GM18861 (cell line): ENCODE measurements around the gene LRRC3C.
A peak's percentile ranks its signal among the peaks of the same experiment; 100 is the strongest.

Source experiments
- ATAC-seq: cut with Tn5 transposase; IDR thresholded peaks from one replicate; pipeline ENCODE4 v1.9.1; 2021; ENCODE audit not compliant: unreplicated experiment

The LRRC3C gene

DNA sequence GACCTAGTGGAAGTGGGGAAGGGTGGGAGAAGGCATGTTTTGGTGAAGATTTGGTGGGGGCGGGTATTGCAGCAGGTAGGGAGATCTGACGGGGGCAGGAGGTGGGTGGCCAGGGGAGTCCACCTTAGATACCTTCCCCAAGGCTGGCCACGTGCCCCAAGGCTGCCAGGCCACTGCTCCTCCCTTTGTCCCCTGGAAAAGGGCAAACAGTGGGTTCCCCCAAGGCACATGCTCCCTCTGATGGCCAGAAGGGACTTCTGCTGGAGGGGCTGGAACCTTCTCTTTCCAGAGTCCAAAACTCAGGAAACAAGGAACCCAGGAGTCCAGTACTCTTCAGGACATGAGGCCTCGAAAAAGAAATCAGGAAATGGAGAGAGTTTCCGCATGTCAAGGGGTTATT is 46.9 kb downstream of the LRRC3C start:
- ATAC-seq, result no peak

- no peak for ATAC-seq
Measured at GRCh38 chr17:39975801-39976200, 48.3 kb downstream of the LRRC3C start.

- ATAC-seq, result no peak
Measured at GRCh38 chr17:39979016-39979670, 51.6 kb downstream of the LRRC3C start.

- ATAC-seq, result no peak
Measured at GRCh38 chr17:39979893-39980350, 52.4 kb downstream of the LRRC3C start.

DNA sequence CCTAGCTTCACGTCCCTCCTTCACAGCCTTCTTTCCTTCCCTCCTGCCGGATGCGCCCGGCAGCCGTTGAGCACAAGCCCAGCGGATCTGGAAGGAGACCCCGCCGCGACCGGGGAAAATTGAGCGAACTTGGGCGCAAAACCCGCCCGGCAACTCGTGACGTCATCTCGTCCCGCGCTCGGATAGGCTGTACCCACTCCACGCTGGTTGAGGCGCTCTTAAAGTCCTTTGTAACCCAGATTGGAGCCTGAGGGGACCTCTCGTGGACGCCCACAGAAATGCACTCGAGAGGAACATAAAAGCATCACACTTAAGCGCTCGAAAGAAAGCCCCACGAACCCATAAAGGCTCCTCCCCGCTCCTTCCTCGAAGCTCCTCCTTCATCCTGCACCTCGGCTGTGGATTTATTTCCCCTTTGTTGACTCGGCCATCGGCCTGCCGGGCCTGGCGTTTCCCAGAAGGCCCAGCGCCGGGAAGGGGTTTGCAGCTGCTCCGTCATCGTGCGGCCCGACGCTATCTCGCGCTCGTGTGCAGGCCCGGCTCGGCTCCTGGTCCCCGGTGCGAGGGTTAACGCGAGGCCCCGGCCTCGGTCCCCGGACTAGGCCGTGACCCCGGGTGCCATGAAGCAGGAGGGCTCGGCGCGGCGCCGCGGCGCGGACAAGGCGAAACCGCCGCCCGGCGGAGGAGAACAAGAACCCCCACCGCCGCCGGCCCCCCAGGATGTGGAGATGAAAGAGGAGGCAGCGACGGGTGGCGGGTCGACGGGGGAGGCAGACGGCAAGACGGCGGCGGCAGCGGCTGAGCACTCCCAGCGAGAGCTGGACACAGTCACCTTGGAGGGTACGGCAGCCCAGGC is 53.0 kb downstream of the LRRC3C start, which contains the start of gene PSMD3:
TSS of gene PSMD3 (plus strand) at position 457 of the 856 bp plus-strand sequence. CDS start at position 621, 164 bp downstream.
- ATAC-seq, result peak; percentile 91

GRCh38 chr17:39981207-39981741 is 53.7 kb downstream of the LRRC3C start:
- ATAC-seq, result no peak

- no peak for ATAC-seq
Measured at GRCh38 chr17:39981766-39982375, 54.3 kb downstream of the LRRC3C start.

DNA sequence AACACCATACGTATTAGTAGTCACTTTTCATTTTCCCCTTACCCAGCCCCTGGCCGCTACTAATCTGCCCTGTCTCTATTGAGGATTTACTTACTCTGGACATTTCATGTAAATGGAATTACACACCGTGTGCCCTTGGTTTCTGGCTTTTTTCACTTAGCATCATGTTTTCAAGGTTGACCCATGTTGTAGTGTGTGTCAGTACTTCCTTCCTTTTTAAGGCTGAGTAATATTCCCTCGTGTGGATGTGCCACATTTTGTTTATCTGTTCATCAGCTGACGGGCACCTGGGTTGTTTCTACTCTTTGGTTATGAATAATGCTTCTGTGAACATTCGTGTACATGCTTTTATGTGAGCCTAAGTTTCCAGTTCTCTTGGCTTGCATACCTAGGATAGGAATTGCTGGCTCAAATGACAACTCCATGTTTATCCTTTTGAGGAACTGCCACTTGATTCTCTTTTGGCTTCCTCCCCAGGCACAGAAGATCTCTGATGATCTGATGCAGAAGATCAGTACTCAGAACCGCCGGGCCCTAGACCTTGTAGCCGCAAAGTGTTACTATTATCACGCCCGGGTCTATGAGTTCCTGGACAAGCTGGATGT is 60.8 kb downstream of the LRRC3C start:
- no peak for ATAC-seq

DNA sequence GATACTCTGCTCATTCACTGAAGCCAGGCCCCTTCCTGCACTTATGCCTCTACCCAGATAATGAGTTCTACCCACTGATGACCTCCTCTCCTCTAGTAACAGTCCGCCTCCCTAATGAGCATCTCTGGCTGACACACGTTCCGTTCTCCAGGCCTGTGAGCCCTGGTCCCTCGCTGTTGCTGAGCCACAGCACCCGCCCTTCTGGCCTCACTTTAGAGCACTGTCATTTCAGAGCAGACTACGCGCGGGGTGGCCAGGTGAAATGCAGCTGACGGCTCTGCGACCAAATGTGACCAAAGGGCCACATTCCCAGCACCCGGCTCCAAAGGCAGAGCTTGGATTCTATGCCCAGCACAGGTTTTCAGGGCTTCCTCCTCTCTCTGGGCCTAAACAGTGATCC is 66.9 kb downstream of the LRRC3C start:
- no peak for ATAC-seq
